BE2C (cell line): ENCODE data around the gene MAGI2.

ENCODE experiments used
- DNase-seq: peaks from one replicate; pipeline ENCODE4 v3.0.0-alpha.2; 2020
- H3K27me3 ChIP-seq: fragments of 250-450 bp; sonication (Bioruptor Pico); 2 replicates; pipeline ENCODE4 v1.5.1; 2020; ENCODE audit warnings: mild to moderate bottlenecking
- H3K36me3 ChIP-seq: fragments of 250-450 bp; sonication (Bioruptor Pico); 2 replicates; pipeline ENCODE4 v1.5.1; 2020; ENCODE audit warnings: mild to moderate bottlenecking
- H3K4me1 ChIP-seq: fragments of 250-450 bp; sonication (Bioruptor Pico); 2 replicates; pipeline ENCODE4 v1.5.1; 2020
- H3K4me3 ChIP-seq: 2 replicates; pipeline ENCODE4 v1.5.1; 2011; ENCODE audit warnings: low read depth, low read length
- H3K9me3 ChIP-seq: fragments of 250-450 bp; sonication (Bioruptor Pico); 2 replicates; pipeline ENCODE4 v1.5.1; 2020
- CTCF ChIP-seq: IDR thresholded peaks from 2 replicates; pipeline ENCODE4 v1.5.1; 2012; ENCODE audit warnings: mild to moderate bottlenecking, low read depth, low read length

MAGI2 gene

GRCh38 chr7:78130446-78131215, 1322.8 kb downstream of the MAGI2 start:
- no peak for DNase-seq
- Histone ChIP-seq H3K27me3 (no peaks in the 10 kb centered on the region), H3K4me3 (no peak overlapping the region), H3K9me3 (no peaks in the 10 kb centered on the region), H3K36me3 (no peaks in the 10 kb centered on the region), H3K4me1 (peaks cover 16% of the 10 kb centered on the region)
- no peak for TF ChIP-seq CTCF

- H3K4me1 ChIP-seq = peaks cover 16% of the 10 kb centered on the region
- DNase-seq = no peak
- H3K4me3 ChIP-seq = no peak overlapping the region
- no peaks in the 10 kb centered on the region for H3K9me3 ChIP-seq
- no peaks in the 10 kb centered on the region for H3K36me3 ChIP-seq
- no peak for TF ChIP-seq CTCF
- no peaks in the 10 kb centered on the region for H3K27me3 ChIP-seq
Observed at GRCh38 chr7:78129865-78130264, 1323.6 kb downstream of the MAGI2 start.

GRCh38 chr7:78127009-78127408, 1326.5 kb downstream of the MAGI2 start:
- Histone ChIP-seq H3K4me1 (no peaks in the 10 kb centered on the region), H3K9me3 (no peaks in the 10 kb centered on the region), H3K27me3 (no peaks in the 10 kb centered on the region), H3K4me3 (no peak overlapping the region), H3K36me3 (no peaks in the 10 kb centered on the region)
- TF ChIP-seq CTCF = no peak
- DNase-seq = no peak

GRCh38 chr7:78125884-78126283, 1327.6 kb downstream of the MAGI2 start:
- no peak for DNase-seq
- Histone ChIP-seq H3K4me1 (no peaks in the 10 kb centered on the region), H3K27me3 (no peaks in the 10 kb centered on the region), H3K36me3 (no peaks in the 10 kb centered on the region), H3K4me3 (no peak overlapping the region), H3K9me3 (no peaks in the 10 kb centered on the region)
- no peak for TF ChIP-seq CTCF

GRCh38 chr7:78124216-78124615, 1329.3 kb downstream of the MAGI2 start:
- H3K27me3 ChIP-seq = no peaks in the 10 kb centered on the region
- no peak for TF ChIP-seq CTCF
- no peak overlapping the region for H3K4me3 ChIP-seq
- H3K9me3 ChIP-seq = no peaks in the 10 kb centered on the region
- no peaks in the 10 kb centered on the region for H3K4me1 ChIP-seq
- DNase-seq = no peak
- no peaks in the 10 kb centered on the region for H3K36me3 ChIP-seq

GRCh38 chr7:78121888-78122287, 1331.6 kb downstream of the MAGI2 start:
- TF ChIP-seq CTCF = no peak
- DNase-seq = no peak
- Histone ChIP-seq H3K4me1 (no peaks in the 10 kb centered on the region), H3K27me3 (no peaks in the 10 kb centered on the region), H3K9me3 (no peaks in the 10 kb centered on the region), H3K36me3 (no peaks in the 10 kb centered on the region), H3K4me3 (no peak overlapping the region)
